ENCODE data around the gene AQP12A. TPM values are rescaled to one million over a fixed set of nuclear protein-coding genes. Genes with fewer than 3 reads are reported as not detected.

Gene AQP12A
- total and polyA plus RNA-seq, 12 donors: not detected

- WGBS, 4 donors: 75 to 81% (median 78%) methylated on average over 22 of the region's 22 CpGs
- Histone ChIP-seq H3K9me3 (replicated peaks in 1 of 3) (no peaks in the 10 kb centered on the region), H3K36me3 (replicated peaks in 1 of 2) (no peaks in the 10 kb centered on the region), H3K4me1 (replicated peaks in 1 of 2) (no peaks in the 10 kb centered on the region), H3K27ac (no peak overlapping the region), H3K4me3 (no peak overlapping the region), H3K27me3 (peaks cover 5% of the 10 kb centered on the region)
- no peak for TF ChIP-seq POLR2A (IDR thresholded peaks at IDR 0.05)
- TF ChIP-seq, protein P1, sequence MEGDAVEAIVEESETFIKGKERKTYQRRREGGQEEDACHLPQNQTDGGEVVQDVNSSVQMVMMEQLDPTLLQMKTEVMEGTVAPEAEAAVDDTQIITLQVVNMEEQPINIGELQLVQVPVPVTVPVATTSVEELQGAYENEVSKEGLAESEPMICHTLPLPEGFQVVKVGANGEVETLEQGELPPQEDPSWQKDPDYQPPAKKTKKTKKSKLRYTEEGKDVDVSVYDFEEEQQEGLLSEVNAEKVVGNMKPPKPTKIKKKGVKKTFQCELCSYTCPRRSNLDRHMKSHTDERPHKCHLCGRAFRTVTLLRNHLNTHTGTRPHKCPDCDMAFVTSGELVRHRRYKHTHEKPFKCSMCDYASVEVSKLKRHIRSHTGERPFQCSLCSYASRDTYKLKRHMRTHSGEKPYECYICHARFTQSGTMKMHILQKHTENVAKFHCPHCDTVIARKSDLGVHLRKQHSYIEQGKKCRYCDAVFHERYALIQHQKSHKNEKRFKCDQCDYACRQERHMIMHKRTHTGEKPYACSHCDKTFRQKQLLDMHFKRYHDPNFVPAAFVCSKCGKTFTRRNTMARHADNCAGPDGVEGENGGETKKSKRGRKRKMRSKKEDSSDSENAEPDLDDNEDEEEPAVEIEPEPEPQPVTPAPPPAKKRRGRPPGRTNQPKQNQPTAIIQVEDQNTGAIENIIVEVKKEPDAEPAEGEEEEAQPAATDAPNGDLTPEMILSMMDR (IDR thresholded peaks at IDR 0.05): no peak
- intact Hi-C loops (cut with DNase I): no loop called here
- DNase-seq: peak in 1 of 7 donors; percentile 27
Measured at GRCh38 chr2:240647503-240648154, 44.0 kb upstream of the AQP12A start.

- intact Hi-C loops (cut with DNase I): no loop called here
- Histone ChIP-seq H3K27ac (no peak overlapping the region), H3K36me3 (replicated peaks in 1 of 2) (no peaks in the 10 kb centered on the region), H3K9me3 (replicated peaks in 1 of 3) (no peaks in the 10 kb centered on the region), H3K4me1 (replicated peaks in 1 of 2) (no peaks in the 10 kb centered on the region), H3K4me3 (no peak overlapping the region), H3K27me3 (peaks cover 5% of the 10 kb centered on the region)
- WGBS, 4 donors: 73 to 85% (median 82%) methylated on average over 4 to 6 of the region's 6 CpGs
- TF ChIP-seq, protein P1 (IDR thresholded peaks at IDR 0.05): no peak
- TF ChIP-seq POLR2A (IDR thresholded peaks at IDR 0.05): no peak
- DNase-seq: peak in 1 of 7 donors; percentile 30
Measured at GRCh38 chr2:240648155-240648649, 43.5 kb upstream of the AQP12A start.

- no peak overlapping the region for H3K27ac ChIP-seq
- H3K9me3 ChIP-seq (replicated peaks in 1 of 3): no peaks in the 10 kb centered on the region
Measured at GRCh38 chr2:240648650-240649275, 42.9 kb upstream of the AQP12A start.

GRCh38 chr2:240649331-240649730, 42.3 kb upstream of the AQP12A start:
- H3K4me3 ChIP-seq: no peak overlapping the region
- H3K27me3 ChIP-seq: peaks cover 5% of the 10 kb centered on the region
- no peak overlapping the region for H3K27ac ChIP-seq
- H3K9me3 ChIP-seq (replicated peaks in 1 of 3): no peaks in the 10 kb centered on the region
- no peak for TF ChIP-seq POLR2A (IDR thresholded peaks at IDR 0.05)
- TF ChIP-seq, protein P1 (IDR thresholded peaks at IDR 0.05): no peak
- no peaks in the 10 kb centered on the region for H3K36me3 ChIP-seq (replicated peaks in 1 of 2)
- no peaks in the 10 kb centered on the region for H3K4me1 ChIP-seq (replicated peaks in 1 of 2)
- intact Hi-C loops (cut with DNase I): no loop called here
- DNase-seq: no peak
- 44 to 70% (median 56%) methylated on average over 7 of the region's 7 CpGs for WGBS, 4 donors

More at GRCh38 chr2:240648650-240649275, 42.9 kb upstream of the AQP12A start:
- intact Hi-C loops (cut with DNase I): no loop called here
- Histone ChIP-seq H3K4me1 (replicated peaks in 1 of 2) (no peaks in the 10 kb centered on the region), H3K4me3 (no peak overlapping the region), H3K27me3 (peaks cover 5% of the 10 kb centered on the region), H3K36me3 (replicated peaks in 1 of 2) (no peaks in the 10 kb centered on the region)
- TF ChIP-seq, protein P1 (IDR thresholded peaks at IDR 0.05): no peak
- TF ChIP-seq POLR2A (IDR thresholded peaks at IDR 0.05): no peak
- WGBS, 4 donors: 44 to 53% (median 45%) methylated on average over 17 to 19 of the region's 19 CpGs
- no peak for DNase-seq

Measured in adrenal gland (tissue), 12 donors.